Uterus (tissue), 2 donors: Measurements from ENCODE around the gene TBC1D1.

ENCODE experiments used
- POLR2A ChIP-seq, 2 donors: fragments of 450-650 bp; IDR thresholded peaks; one replicate each; pipeline ENCODE4 v1.6.1; 2016; ENCODE audit warnings: antibody characterized with exemption in 2 of 2, mild to moderate bottlenecking in 1 of 2, moderate library complexity in 1 of 2
- TF ChIP-seq, protein P1 (sequence below), 4 experiments: fragments of 200-600 bp in 2 of 4; fragments of 450-650 bp in 2 of 4; sonication (generic) in 2 of 4; IDR thresholded peaks; one replicate each; pipeline ENCODE4 v1.5.1; 2016 to 2019; ENCODE audit warnings: antibody characterized with exemption in 4 of 4, mild to moderate bottlenecking in 2 of 4, moderate library complexity in 1 of 4

DNA sequence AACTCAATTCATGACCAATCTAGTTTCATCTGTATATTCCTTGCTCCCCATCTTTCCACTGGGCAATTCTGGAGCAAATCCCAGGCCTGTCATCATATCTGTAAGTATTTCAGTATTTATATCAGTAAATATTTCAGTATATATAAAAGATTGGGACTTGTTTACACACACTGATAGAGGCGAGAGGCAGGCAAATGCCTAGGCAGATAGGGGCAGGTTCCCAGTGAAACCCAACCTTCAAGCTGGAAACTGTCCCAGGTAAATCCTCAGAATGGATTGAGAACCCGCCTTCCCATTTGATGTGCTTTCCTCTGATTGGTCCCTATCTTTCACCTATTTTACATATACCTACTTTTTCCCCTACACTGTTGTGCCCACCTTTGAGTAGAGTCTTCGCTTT, 23.8 kb upstream of the TBC1D1 start:
- TF ChIP-seq POLR2A (IDR thresholded peaks at IDR 0.05) = no peak
- TF ChIP-seq, protein P1, sequence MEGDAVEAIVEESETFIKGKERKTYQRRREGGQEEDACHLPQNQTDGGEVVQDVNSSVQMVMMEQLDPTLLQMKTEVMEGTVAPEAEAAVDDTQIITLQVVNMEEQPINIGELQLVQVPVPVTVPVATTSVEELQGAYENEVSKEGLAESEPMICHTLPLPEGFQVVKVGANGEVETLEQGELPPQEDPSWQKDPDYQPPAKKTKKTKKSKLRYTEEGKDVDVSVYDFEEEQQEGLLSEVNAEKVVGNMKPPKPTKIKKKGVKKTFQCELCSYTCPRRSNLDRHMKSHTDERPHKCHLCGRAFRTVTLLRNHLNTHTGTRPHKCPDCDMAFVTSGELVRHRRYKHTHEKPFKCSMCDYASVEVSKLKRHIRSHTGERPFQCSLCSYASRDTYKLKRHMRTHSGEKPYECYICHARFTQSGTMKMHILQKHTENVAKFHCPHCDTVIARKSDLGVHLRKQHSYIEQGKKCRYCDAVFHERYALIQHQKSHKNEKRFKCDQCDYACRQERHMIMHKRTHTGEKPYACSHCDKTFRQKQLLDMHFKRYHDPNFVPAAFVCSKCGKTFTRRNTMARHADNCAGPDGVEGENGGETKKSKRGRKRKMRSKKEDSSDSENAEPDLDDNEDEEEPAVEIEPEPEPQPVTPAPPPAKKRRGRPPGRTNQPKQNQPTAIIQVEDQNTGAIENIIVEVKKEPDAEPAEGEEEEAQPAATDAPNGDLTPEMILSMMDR (IDR thresholded peaks at IDR 0.05) = no peak
